ENCODE data around the gene PEX11B. TPM values are rescaled to one million over a fixed set of nuclear protein-coding genes. Genes with fewer than 3 reads are reported as not detected.

The PEX11B gene
- total and polyA plus RNA-seq, 2 experiments from 2014 or later = 7.4 to 9.1 TPM

GRCh38 chr1:145967288-145967687 is 48.8 kb upstream of the PEX11B start (continued):
- no peak for TF ChIP-seq ZNF462 (CRISPR knock-in tag; IDR thresholded peaks at IDR 0.05)
- no peak for TF ChIP-seq JUNB (IDR thresholded peaks at IDR 0.05; ENCODE audit: unreplicated experiment)
- no peak for TF ChIP-seq ZNF331 (CRISPR knock-in tag; IDR thresholded peaks at IDR 0.05; ENCODE audit: low read depth)
- TF ChIP-seq CTCF (conservative IDR thresholded peaks at IDR 0.05; ENCODE audit: low read depth in 2 of 2) = no peak
- no peak for TF ChIP-seq NANOG (IDR thresholded peaks at IDR 0.05; ENCODE audit: borderline replicate concordance)

GRCh38 chr1:145965119-145965744 is 46.7 kb upstream of the PEX11B start:
- Histone ChIP-seq H3K4me1 (ENCODE audit: insufficient read depth) (peaks cover 23% of the 10 kb centered on the region), H3K9me2 (ENCODE audit: insufficient read depth) (no peaks in the 10 kb centered on the region), H3K4me2 (peak overlapping the region; percentile 76), H4K20me1 (replicated peaks; ENCODE audit: insufficient read depth) (no peaks in the 10 kb centered on the region), H2AFZ (peak overlapping the region; percentile 72), H3K4me3 (peak overlapping the region; percentile 53), H3F3A (replicated peaks; ENCODE audit: low read depth) (0 out of 2 replicates have a peak, but pooled peaks cover 4% of the 10 kb centered on the region), H3K27ac (ENCODE audit: low read depth) (no peak overlapping the region), H3K79me2 (replicated peaks; ENCODE audit: insufficient read depth) (no peaks in the 10 kb centered on the region), H3K36me3 (ENCODE audit: insufficient read depth) (no peaks in the 10 kb centered on the region), H3K27me3 (ENCODE audit: insufficient read depth) (peaks cover 38% of the 10 kb centered on the region)
- Mint-ChIP-seq H3K9me3 (peaks cover 7% of the 10 kb centered on the region; the same call in 2 of the 3 replicates), H3K36me3 (ENCODE audit: low read depth) (peaks cover 3% of the 10 kb centered on the region; the same call in 1 of the 3 replicates), H3K4me3 (peak overlapping the region; percentile 92), H3K27me3 (ENCODE audit: insufficient read depth, low read depth, poor library complexity) (peaks cover 43% of the 10 kb centered on the region), H3K4me1 (peaks cover 17% of the 10 kb centered on the region), H3K27ac (peak overlapping the region; percentile 38; the same call in 1 of the 2 replicates)
- ATAC-seq (no peak), DNase-seq (ENCODE audit: low spot score) (no peak)
- TF ChIP-seq ZNF462 (CRISPR knock-in tag; IDR thresholded peaks at IDR 0.05) (no peak), JUNB (IDR thresholded peaks at IDR 0.05; ENCODE audit: unreplicated experiment) (no peak), NANOG (IDR thresholded peaks at IDR 0.05; ENCODE audit: borderline replicate concordance) (no peak), STAT1 (IDR thresholded peaks at IDR 0.05; ENCODE audit: unreplicated experiment) (no peak)
